Fibroblast of skin of right biceps (primary cell): ENCODE results near the gene TNFSF13.
"Not testable (repeated sequence)": the region's sequence is repeated elsewhere in the genome, so short reads cannot be mapped to it uniquely, and the experiment has no call there.

Experiments used
- DNase-seq: peaks from one replicate; pipeline ENCODE4 v3.0.0-alpha.2; 2013

Gene TNFSF13

DNA sequence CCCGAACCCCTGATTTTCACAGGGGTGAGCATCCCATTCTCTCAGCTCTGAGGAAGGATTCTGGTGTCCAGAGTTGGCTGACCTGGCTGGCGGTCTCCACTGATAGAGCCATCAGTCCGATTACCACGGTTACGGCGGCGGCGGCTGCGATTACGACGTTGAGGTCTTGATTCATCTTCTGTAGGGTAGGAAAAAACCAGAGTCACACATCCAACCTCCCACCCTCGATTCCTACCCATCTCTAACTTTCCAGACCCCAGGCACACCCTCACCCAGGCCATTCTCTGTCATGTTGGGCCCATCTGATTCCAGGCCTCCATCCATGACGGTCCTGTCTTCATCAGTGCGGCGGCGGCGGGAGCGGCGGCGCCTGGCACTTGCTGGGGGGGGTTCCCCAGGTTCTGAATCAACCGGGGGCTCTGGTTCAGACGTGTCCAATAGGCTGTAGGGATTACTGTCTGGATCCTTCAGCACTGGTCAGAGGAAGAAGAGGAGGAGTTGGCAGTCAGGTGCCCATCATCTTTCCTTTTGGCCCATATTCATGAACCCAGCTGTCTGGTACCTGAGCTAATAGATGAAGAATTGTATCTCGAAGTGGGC, 34.0 kb downstream of the TNFSF13 start:
- no peak for DNase-seq

DNA sequence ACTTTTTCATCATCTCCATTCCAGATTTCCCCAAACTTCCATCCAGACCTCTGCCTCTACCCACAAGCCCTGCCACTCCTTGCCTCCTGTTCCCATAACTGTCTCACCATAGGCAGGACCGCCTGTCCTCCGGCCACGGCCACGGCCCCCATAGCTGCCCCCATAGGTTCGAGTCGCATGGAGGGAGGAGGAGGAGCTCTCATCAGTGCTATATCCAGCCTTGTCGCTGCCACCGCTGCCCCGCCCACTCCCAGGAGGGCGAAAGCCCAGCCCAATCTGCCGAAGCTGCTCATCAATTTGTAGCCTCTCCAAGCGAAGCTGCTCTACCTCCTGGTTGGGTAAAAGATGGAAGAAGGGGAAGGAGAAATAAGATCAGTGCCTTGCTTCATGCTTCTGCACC, 34.7 kb downstream of the TNFSF13 start:
- no peak for DNase-seq

DNA sequence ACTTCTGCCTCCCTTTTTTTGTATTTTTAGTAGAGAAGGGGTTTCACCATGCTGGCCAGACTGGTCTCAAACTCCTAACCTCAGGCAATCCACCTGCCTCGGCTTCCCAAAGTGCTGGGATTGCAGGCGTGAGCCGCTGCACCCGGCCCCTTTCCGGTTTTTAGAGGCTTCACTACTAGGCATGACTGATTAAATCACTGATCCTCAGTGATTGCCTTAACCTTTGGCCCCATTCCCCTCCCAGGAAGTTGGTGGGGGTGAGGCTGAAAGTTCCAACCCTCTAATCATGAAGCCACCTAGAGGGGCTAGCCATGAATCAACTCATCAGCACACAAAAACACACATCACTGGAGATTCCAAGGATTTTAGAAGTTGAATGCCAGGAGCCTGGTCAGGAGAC, 39.0 kb downstream of the TNFSF13 start:
- DNase-seq: not testable (repeated sequence)

DNA sequence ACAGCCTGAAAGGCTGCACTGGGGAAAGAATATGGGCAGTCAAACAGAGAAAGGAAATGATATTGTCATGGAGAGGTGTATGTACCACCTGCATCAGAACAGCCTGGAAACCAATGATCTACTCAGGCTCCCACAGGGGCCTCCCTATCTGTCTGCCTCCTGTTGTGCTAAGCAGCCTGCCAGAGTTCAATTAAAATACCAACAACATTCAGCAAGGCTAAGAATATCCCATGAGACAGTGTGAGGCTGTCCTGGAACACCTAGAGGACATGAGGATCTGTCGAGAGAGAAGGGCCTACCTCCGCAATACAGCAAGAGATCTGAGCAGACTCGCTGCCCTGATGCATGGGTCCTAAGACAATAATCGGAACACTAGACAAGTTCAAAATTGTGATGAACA, 47.7 kb downstream of the TNFSF13 start:
- no peak for DNase-seq

DNA sequence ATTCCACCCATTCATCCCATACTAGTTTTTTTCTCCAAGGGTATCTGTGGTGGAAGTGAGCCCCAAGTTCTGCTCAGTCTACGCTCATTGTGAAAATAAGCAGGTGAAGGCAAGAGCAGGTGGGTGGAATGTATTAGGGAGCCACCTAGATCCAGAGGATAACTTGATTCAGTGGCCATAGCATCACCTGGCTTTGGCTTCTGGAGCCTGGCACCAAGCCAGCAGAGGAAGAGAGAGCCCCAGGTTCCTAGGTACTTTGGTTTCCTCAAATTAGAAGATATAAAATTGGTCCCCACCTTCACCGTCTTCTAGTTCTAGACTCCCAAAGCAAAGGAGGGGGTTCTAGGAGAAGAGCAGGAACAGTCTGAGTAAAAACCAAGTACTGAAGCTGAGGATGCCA, 52.1 kb downstream of the TNFSF13 start:
- DNase-seq: no peak
